Uterus (tissue), 4 donors: ENCODE results near the gene H19. TPM values are rescaled to one million over a fixed set of nuclear protein-coding genes. Genes with fewer than 3 reads are reported as not detected.

ENCODE experiments used
- DNase-seq, 2 donors: peaks; one replicate each; pipeline ENCODE4 v3.0.0-alpha.2; 2019 to 2020
- H3K27ac ChIP-seq, 2 donors: fragments of 200-600 bp; sonication (generic); 1 replicate in 1 of 2; 2 replicates in 1 of 2; pipeline ENCODE4 v1.5.1; 2016 to 2018
- H3K27me3 ChIP-seq, 2 donors: fragments of 200-600 bp; sonication (generic); one replicate each; pipeline ENCODE4 v1.5.1; 2018 to 2019; ENCODE audit warnings: control low read depth in 1 of 2
- H3K36me3 ChIP-seq, 2 donors: fragments of 200-600 bp; sonication (generic); one replicate each; pipeline ENCODE4 v1.5.1; 2019; ENCODE audit warnings: control low read depth in 1 of 2
- H3K4me1 ChIP-seq, 2 donors: fragments of 200-600 bp; sonication (generic); one replicate each; pipeline ENCODE4 v1.5.1; 2018 to 2019; ENCODE audit warnings: control low read depth in 1 of 2
- H3K4me3 ChIP-seq, 2 donors: fragments of 200-600 bp; sonication (generic); 1 replicate in 1 of 2; 2 replicates in 1 of 2; pipeline ENCODE4 v1.5.1; 2018 to 2019; ENCODE audit warnings: mild to moderate bottlenecking in 1 of 2
- H3K9me3 ChIP-seq, 2 donors: fragments of 200-600 bp; sonication (generic); one replicate each; pipeline ENCODE4 v1.5.1; 2019; ENCODE audit warnings: control low read depth in 1 of 2
- CTCF ChIP-seq, 4 experiments: fragments of 200-600 bp in 2 of 4; fragments of 450-650 bp in 2 of 4; sonication (generic) in 2 of 4; IDR thresholded peaks; one replicate each; pipeline ENCODE4 v1.5.1; 2016 to 2019; ENCODE audit warnings: antibody characterized with exemption in 4 of 4, mild to moderate bottlenecking in 2 of 4, moderate library complexity in 1 of 4
- POLR2A ChIP-seq, 2 donors: fragments of 450-650 bp; IDR thresholded peaks; one replicate each; pipeline ENCODE4 v1.6.1; 2016; ENCODE audit warnings: antibody characterized with exemption in 2 of 2, mild to moderate bottlenecking in 1 of 2, moderate library complexity in 1 of 2
- intact Hi-C: fragments of 100-400 bp; cut with DNase I; formaldehyde crosslinking; loops from one replicate; pipeline ENCODE4 v1.15.1; 2023; ENCODE audit warnings: low total_unique reads
- total RNA-seq, 4 donors: library from RNA; depleted of rRNA in 3 of 4; stranded (reverse); fragments of >200 nt in 3 of 4; gene quantifications; one replicate each; pipeline versions ENCODE4 v1.1.0 to v1.2.4, GENCODE V29; 2014 to 2023
- donor health status: DM: yes; HTN: yes; CAD: no.

H19 gene
- total RNA-seq, 4 donors from 2014 or later: 260 to 3,028 (median 463) TPM

GRCh38 chr11:1963864-1964263 lies 33.8 kb downstream of the H19 start:
- Histone ChIP-seq H3K27me3 (no peaks in the 10 kb centered on the region), H3K4me3 (no peak overlapping the region), H3K4me1 (no peaks in the 10 kb centered on the region), H3K27ac (peak overlapping the region in 1 of 2 donors; percentile 67), H3K9me3 (no peaks in the 10 kb centered on the region), H3K36me3 (no peaks in the 10 kb centered on the region)
- intact Hi-C loops: no loop called here
- TF ChIP-seq CTCF (IDR thresholded peaks at IDR 0.05) (no peak), POLR2A (IDR thresholded peaks at IDR 0.05) (no peak)
- peak in 1 of 2 donors; percentile 16 for DNase-seq

- no peaks in the 10 kb centered on the region for H3K27me3 ChIP-seq
- no peak overlapping the region for H3K4me3 ChIP-seq
- H3K9me3 ChIP-seq: no peaks in the 10 kb centered on the region
- intact Hi-C loops: no loop called here
- H3K27ac ChIP-seq: no peak overlapping the region
- H3K4me1 ChIP-seq: no peaks in the 10 kb centered on the region
- TF ChIP-seq CTCF (IDR thresholded peaks at IDR 0.05) (no peak), POLR2A (IDR thresholded peaks at IDR 0.05) (no peak)
- H3K36me3 ChIP-seq: no peaks in the 10 kb centered on the region
- DNase-seq: peak in 1 of 2 donors; percentile 2
These were observed 37.9 kb downstream of the H19 start for GRCh38 chr11:1959786-1960185.

- intact Hi-C loops: no loop called here
- TF ChIP-seq POLR2A (IDR thresholded peaks at IDR 0.05) (no peak), CTCF (IDR thresholded peaks at IDR 0.05) (no peak)
- no peak overlapping the region for H3K27ac ChIP-seq
- DNase-seq: no peak
- no peaks in the 10 kb centered on the region for H3K27me3 ChIP-seq
- H3K36me3 ChIP-seq: no peaks in the 10 kb centered on the region
- no peaks in the 10 kb centered on the region for H3K9me3 ChIP-seq
- H3K4me3 ChIP-seq: no peak overlapping the region
- H3K4me1 ChIP-seq: no peaks in the 10 kb centered on the region
These were observed 39.3 kb downstream of the H19 start for GRCh38 chr11:1958367-1958766.

- H3K9me3 ChIP-seq: no peaks in the 10 kb centered on the region
- no peaks in the 10 kb centered on the region for H3K27me3 ChIP-seq
- no peaks in the 10 kb centered on the region for H3K36me3 ChIP-seq
- intact Hi-C loops: no loop called here
- TF ChIP-seq POLR2A (IDR thresholded peaks at IDR 0.05) (no peak), CTCF (IDR thresholded peaks at IDR 0.05) (peak in 2 of 4 experiments; percentile 20 to 27)
- H3K4me3 ChIP-seq: no peak overlapping the region
- H3K27ac ChIP-seq: no peak overlapping the region
- H3K4me1 ChIP-seq: no peaks in the 10 kb centered on the region
- peak in 1 of 2 donors; percentile 16 for DNase-seq
These were observed 44.0 kb downstream of the H19 start for GRCh38 chr11:1953489-1954266.

- intact Hi-C loops: no loop called here
- Histone ChIP-seq H3K4me1 (no peaks in the 10 kb centered on the region), H3K4me3 (no peak overlapping the region), H3K27me3 (no peaks in the 10 kb centered on the region), H3K9me3 (no peaks in the 10 kb centered on the region), H3K27ac (no peak overlapping the region), H3K36me3 (no peaks in the 10 kb centered on the region)
- no peak for TF ChIP-seq POLR2A (IDR thresholded peaks at IDR 0.05)
- TF ChIP-seq CTCF (IDR thresholded peaks at IDR 0.05): no peak
- DNase-seq: peak in 1 of 2 donors; percentile 5
These were observed 44.7 kb downstream of the H19 start for GRCh38 chr11:1952806-1953482.
